OCI-LY3 (cell line): Measurements from ENCODE around the gene DERL2.
A peak's percentile ranks its signal among the peaks of the same experiment; 100 is the strongest.

Experiments used
- H2AFZ ChIP-seq: fragments of 200-600, 300-600 bp; shearing (Covaris generic); 2 replicates; pipeline ENCODE4 v1.6.0; 2014; ENCODE audit warnings: antibody characterized with exemption, low read depth, low read length
- H3K27ac ChIP-seq: fragments of 200-600, 300-600 bp; sonication (generic); 2 replicates; pipeline ENCODE4 v1.5.1; 2014; ENCODE audit warnings: mild to moderate bottlenecking, low read length, moderate library complexity, mixed read lengths
- H3K27me3 ChIP-seq: fragments of 200-600, 300-600 bp; sonication (generic); 2 replicates; pipeline ENCODE4 v1.6.1; 2014; ENCODE audit warnings: low read depth, low read length, mixed read lengths
- H3K36me3 ChIP-seq: fragments of 200-600, 300-600 bp; sonication (generic); replicated peaks from 2 replicates; pipeline ENCODE3; 2014; ENCODE audit warnings: low read depth, low read length, mixed read lengths
- H3K4me1 ChIP-seq: fragments of 300-600, 200-600 bp; sonication (generic); 2 replicates; pipeline ENCODE4 v1.6.1; 2014; ENCODE audit warnings: low read length, mixed read lengths
- H3K4me2 ChIP-seq: fragments of 200-600, 300-600 bp; sonication (generic); 2 replicates; pipeline ENCODE4 v1.6.1; 2014; ENCODE audit warnings: low read length, mixed read lengths
- H3K4me3 ChIP-seq: fragments of 300-600, 200-600 bp; sonication (generic); 2 replicates; pipeline ENCODE4 v1.5.1; 2014; ENCODE audit warnings: antibody characterized with exemption, mild to moderate bottlenecking, low read length, moderate library complexity
- H3K79me2 ChIP-seq: fragments of 300-600, 200-600 bp; shearing (Covaris generic); 2 replicates; pipeline ENCODE4 v1.6.1; 2014; ENCODE audit warnings: mild to moderate bottlenecking, low read length, mixed read lengths
- H3K9ac ChIP-seq: fragments of 300-600, 200-600 bp; shearing (Covaris generic); 2 replicates; pipeline ENCODE4 v1.6.0; 2014; ENCODE audit warnings: mild to moderate bottlenecking, low read length, moderate library complexity
- H3K9me3 ChIP-seq: fragments of 200-600, 300-600 bp; shearing (Covaris generic); 2 replicates; pipeline ENCODE4 v1.6.1; 2014; ENCODE audit warnings: low read length, mixed read lengths; ENCODE audit not compliant: insufficient read depth
- H4K20me1 ChIP-seq: fragments of 200-600, 300-600 bp; sonication (generic); 2 replicates; pipeline ENCODE4 v1.6.1; 2016; ENCODE audit warnings: low read length, mixed read lengths; ENCODE audit not compliant: insufficient read depth
- EZH2phosphoT487 ChIP-seq: fragments of 200-600 bp; shearing (Covaris generic); IDR thresholded peaks from 2 replicates; pipeline ENCODE4 v1.6.1; 2018; ENCODE audit warnings: antibody characterized with exemption, mixed run types, low read depth
- TF ChIP-seq, protein P1 (sequence below): fragments of 200-600, 300-600 bp; sonication (generic); IDR thresholded peaks from 2 replicates; pipeline ENCODE4 v1.5.1; 2014; ENCODE audit warnings: antibody characterized with exemption, low read length, low read depth

Gene DERL2

DNA sequence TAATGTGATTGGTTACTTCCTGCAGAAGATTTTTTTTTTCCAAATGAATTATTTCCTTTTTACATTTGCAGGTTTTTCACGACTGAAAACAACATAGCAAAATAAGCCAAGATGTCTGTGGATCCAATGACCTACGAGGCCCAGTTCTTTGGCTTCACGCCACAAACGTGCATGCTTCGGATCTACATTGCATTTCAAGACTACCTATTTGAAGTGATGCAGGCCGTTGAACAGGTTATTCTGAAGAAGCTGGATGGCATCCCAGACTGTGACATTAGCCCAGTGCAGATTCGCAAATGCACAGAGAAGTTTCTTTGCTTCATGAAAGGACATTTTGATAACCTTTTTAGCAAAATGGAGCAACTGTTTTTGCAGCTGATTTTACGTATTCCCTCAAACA is 2.8 kb upstream of the DERL2 start:
- Histone ChIP-seq H3K9me3 (no peaks in the 10 kb centered on the region), H2AFZ (no peak overlapping the region), H3K9ac (no peak overlapping the region), H3K79me2 (peaks cover 38% of the 10 kb centered on the region), H4K20me1 (no peaks in the 10 kb centered on the region), H3K27me3 (no peaks in the 10 kb centered on the region), H3K27ac (no peak overlapping the region), H3K4me3 (no peak overlapping the region), H3K36me3 (peaks cover 38% of the 10 kb centered on the region), H3K4me1 (peaks cover 12% of the 10 kb centered on the region), H3K4me2 (no peak overlapping the region)
- no peak for TF ChIP-seq EZH2phosphoT487
- TF ChIP-seq, protein P1, sequence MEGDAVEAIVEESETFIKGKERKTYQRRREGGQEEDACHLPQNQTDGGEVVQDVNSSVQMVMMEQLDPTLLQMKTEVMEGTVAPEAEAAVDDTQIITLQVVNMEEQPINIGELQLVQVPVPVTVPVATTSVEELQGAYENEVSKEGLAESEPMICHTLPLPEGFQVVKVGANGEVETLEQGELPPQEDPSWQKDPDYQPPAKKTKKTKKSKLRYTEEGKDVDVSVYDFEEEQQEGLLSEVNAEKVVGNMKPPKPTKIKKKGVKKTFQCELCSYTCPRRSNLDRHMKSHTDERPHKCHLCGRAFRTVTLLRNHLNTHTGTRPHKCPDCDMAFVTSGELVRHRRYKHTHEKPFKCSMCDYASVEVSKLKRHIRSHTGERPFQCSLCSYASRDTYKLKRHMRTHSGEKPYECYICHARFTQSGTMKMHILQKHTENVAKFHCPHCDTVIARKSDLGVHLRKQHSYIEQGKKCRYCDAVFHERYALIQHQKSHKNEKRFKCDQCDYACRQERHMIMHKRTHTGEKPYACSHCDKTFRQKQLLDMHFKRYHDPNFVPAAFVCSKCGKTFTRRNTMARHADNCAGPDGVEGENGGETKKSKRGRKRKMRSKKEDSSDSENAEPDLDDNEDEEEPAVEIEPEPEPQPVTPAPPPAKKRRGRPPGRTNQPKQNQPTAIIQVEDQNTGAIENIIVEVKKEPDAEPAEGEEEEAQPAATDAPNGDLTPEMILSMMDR = no peak

DNA sequence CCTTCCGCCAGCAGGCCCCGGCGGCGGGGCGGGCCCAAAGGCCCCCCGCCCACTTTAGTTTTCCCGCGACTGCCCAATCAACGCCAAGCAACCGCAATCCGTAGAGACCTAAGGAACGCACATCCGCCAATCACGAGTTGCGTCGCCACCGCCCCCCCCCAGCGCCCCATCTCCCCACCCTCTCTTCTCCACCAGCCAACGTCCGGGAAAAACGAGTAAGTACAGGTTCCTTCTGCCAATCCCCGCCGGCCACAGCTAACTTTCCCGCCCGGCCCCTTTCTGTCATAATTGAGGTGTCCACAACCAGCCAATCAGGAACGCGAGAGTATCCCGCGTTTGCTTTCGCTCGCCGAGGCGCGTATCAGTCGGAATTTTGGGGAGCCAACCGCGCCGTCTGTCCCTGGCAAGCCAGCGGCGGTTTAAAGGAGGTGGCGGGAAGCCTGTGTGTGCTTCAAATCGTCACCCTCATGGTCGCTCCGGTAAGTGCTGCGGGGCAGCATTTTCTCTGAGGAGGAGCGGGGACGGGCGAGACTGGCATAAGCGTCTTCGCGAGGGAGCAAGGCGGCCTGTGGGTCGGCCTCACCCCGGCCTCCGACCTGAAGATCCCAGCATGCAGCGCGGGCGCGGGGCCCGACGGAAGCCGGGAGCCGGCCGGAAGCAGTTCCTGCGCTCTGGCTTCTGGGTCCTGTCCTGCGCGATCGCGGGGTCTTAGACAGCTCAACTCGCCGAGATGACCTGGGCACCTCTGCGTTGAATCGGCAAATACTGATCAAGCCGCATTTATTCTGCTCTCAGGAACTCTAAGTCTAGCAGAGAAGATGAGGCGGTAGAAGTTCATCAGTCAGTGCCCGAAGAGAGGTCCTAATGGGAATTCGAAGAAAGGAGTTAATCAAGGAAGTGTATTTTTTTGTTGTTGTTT is 487 bp upstream of the DERL2 start, which contains the start of gene MIS12:
MIS12 (plus strand) TSS at position 361 of the 919 bp plus-strand sequence. CDS start 2,297 bp downstream, outside the sequence.
- peak within 1 kb of the TSS; percentile 98 for H3K9ac ChIP-seq
- H3K9me3 ChIP-seq = no peaks in the 10 kb centered on the region
- H3K4me1 ChIP-seq = peaks cover 12% of the 10 kb centered on the region
- H3K4me2 ChIP-seq = peak within 1 kb of the TSS; percentile 83
- H3K36me3 ChIP-seq = peaks cover 48% of the 10 kb centered on the region
- peak within 1 kb of the TSS; percentile 78 for H2AFZ ChIP-seq
- H3K4me3 ChIP-seq = peak within 1 kb of the TSS; percentile 98
- no peaks in the 10 kb centered on the region for H4K20me1 ChIP-seq
- TF ChIP-seq, protein P1 = no peak
- no peak for TF ChIP-seq EZH2phosphoT487
- no peaks in the 10 kb centered on the region for H3K27me3 ChIP-seq
- peaks cover 41% of the 10 kb centered on the region for H3K79me2 ChIP-seq
- peak within 1 kb of the TSS; percentile 99 for H3K27ac ChIP-seq

GRCh38 chr17:5481451-5481850 is 4.5 kb downstream of the DERL2 start:
- Histone ChIP-seq H3K9ac (no peak overlapping the region), H3K9me3 (no peaks in the 10 kb centered on the region), H3K36me3 (peaks cover 33% of the 10 kb centered on the region), H4K20me1 (no peaks in the 10 kb centered on the region), H3K79me2 (peaks cover 22% of the 10 kb centered on the region), H2AFZ (no peak overlapping the region), H3K4me3 (no peak overlapping the region), H3K4me1 (peaks cover 9% of the 10 kb centered on the region), H3K27ac (no peak overlapping the region), H3K4me2 (no peak overlapping the region), H3K27me3 (no peaks in the 10 kb centered on the region)
- TF ChIP-seq, protein P1 = no peak
- TF ChIP-seq EZH2phosphoT487 = no peak

GRCh38 chr17:5480962-5481361 is 5.0 kb downstream of the DERL2 start:
- H4K20me1 ChIP-seq = no peaks in the 10 kb centered on the region
- H3K9me3 ChIP-seq = no peaks in the 10 kb centered on the region
- TF ChIP-seq, protein P1 = no peak
- TF ChIP-seq EZH2phosphoT487 = no peak
- peaks cover 9% of the 10 kb centered on the region for H3K4me1 ChIP-seq
- H2AFZ ChIP-seq = no peak overlapping the region
- H3K36me3 ChIP-seq = peaks cover 33% of the 10 kb centered on the region
- no peaks in the 10 kb centered on the region for H3K27me3 ChIP-seq
- no peak overlapping the region for H3K4me2 ChIP-seq
- no peak overlapping the region for H3K27ac ChIP-seq
- H3K4me3 ChIP-seq = no peak overlapping the region
- H3K79me2 ChIP-seq = peaks cover 21% of the 10 kb centered on the region
- H3K9ac ChIP-seq = no peak overlapping the region
